Large intestine (tissue), 1 donor: ENCODE measurements around the gene OR2A5. TPM values are rescaled to one million over a fixed set of nuclear protein-coding genes. Genes with fewer than 3 reads are reported as not detected.

ENCODE experiments used
- polyA plus RNA-seq: library from polyadenylated mRNA; unstranded; fragments of 120-200 nt; gene quantifications from one replicate; pipeline ENCODE4 v1.2.1, GENCODE V29; 2013

The OR2A5 gene
- polyA plus RNA-seq, 1 donor = under 0.01 TPM

Other genes with a start within 250 kb of the OR2A5 start
- gene TCAF1, start 146.8 kb upstream of the OR2A5 start, polyA plus RNA-seq = 54.1 TPM
- not detected for gene OR2F2, start 113.7 kb upstream of the OR2A5 start, polyA plus RNA-seq
- 0.13 TPM for gene OR2F1, start 94.1 kb upstream of the OR2A5 start, polyA plus RNA-seq
- gene OR6B1, start 48.6 kb upstream of the OR2A5 start, polyA plus RNA-seq = not detected
- not detected for gene OR2A25, start 20.9 kb downstream of the OR2A5 start, polyA plus RNA-seq
- gene OR2A12, start 37.3 kb downstream of the OR2A5 start, polyA plus RNA-seq = 0.04 TPM
- gene OR2A2, start 60.6 kb downstream of the OR2A5 start, polyA plus RNA-seq = not detected
- gene OR2A14, start 74.2 kb downstream of the OR2A5 start, polyA plus RNA-seq = 0.07 TPM
- gene CTAGE4, start 134.5 kb downstream of the OR2A5 start, polyA plus RNA-seq = 18.7 TPM
- 30.6 TPM for gene ARHGEF35, start 146.9 kb downstream of the OR2A5 start, polyA plus RNA-seq
- 0.34 TPM for gene OR2A42, start 190.7 kb downstream of the OR2A5 start, polyA plus RNA-seq
- gene OR2A7, start 215.8 kb downstream of the OR2A5 start, polyA plus RNA-seq = 16.7 TPM
- 11.2 TPM for gene CTAGE8, start 220.3 kb downstream of the OR2A5 start, polyA plus RNA-seq